ENCODE results near the gene ASB9. TPM values are rescaled to one million over a fixed set of nuclear protein-coding genes. Genes with fewer than 3 reads are reported as not detected.
"Not testable (repeated sequence)": the region's sequence is repeated elsewhere in the genome, so short reads cannot be mapped to it uniquely, and the experiment has no call there.

The ASB9 gene
- total and polyA plus RNA-seq, 2 donors, result 3.3 to 4.9 TPM

DNA sequence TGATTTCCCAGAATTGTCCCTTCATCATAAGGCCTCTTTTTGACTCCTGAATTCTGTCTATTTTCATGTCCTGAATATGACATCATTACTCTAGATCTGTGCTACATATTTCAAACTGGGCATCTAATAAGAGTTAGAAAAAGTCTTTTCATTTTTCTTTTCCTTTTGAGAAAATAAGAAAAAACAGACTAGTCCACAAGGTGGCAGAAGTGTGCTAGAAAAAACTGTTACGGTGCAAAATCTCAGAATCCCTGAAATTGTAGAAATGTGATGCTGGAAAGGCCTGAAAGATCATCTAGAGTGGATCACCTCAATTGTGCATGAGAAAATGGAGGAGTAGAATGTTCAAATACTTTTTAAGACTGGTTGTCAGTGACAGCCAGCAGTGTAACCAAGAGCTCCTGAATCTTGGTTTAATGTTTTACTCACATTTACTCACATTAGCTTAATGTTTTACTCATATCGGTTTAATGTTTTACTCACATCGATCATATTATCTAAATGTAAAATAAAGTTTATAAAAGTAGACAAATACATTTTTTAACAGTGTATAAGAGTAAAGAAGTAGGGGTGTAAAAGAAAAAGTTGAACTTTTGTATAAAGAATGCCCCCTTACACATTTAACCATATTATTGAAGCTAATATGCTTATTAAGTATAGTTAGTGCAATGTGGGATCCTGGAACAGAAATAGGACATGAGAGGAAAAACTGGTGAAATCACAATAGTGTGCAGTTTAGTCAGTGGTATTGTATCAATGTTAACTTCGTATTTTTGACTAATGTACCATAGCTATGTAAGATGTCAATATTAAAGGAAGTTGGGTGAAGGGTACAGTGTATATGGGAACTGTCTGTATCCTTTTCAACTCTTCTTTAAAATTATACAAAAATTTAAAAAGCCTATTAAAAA lies 30.3 kb upstream of the ASB9 start:
- Histone ChIP-seq H3K4me3 (ENCODE audit: low read length in 2 of 2) (no peak overlapping the region), H3K27me3 (ENCODE audit: control insufficient read depth in 2 of 2, insufficient read depth in 1 of 2, low read length in 1 of 2) (no peaks in the 10 kb centered on the region), H3K27ac (ENCODE audit: low read depth in 1 of 2, low read length in 1 of 2) (no peak overlapping the region), H3K36me3 (ENCODE audit: control insufficient read depth in 2 of 2, insufficient read depth in 2 of 2, low read length in 1 of 2) (no peaks in the 10 kb centered on the region), H3K9me3 (ENCODE audit: control insufficient read depth in 2 of 2, insufficient read depth in 1 of 2, low read length in 1 of 2) (no peaks in the 10 kb centered on the region), H3K4me1 (ENCODE audit: control insufficient read depth in 2 of 2, insufficient read depth in 2 of 2, low read length in 2 of 2) (no peaks in the 10 kb centered on the region)
- peak in 4 of 9 donors; percentile 1 to 22 (median 5) for DNase-seq (ENCODE audit: low read depth in 6 of 9, low spot score in 9 of 9)
- WGBS, result 75% methylated on average over 4 of the region's 4 CpGs

- H3K27me3 ChIP-seq (ENCODE audit: control insufficient read depth in 2 of 2, insufficient read depth in 1 of 2, low read length in 1 of 2), result no peaks in the 10 kb centered on the region
- no peak overlapping the region for H3K4me3 ChIP-seq (ENCODE audit: low read length in 2 of 2)
- no peak for DNase-seq (ENCODE audit: low read depth in 6 of 9, low spot score in 9 of 9)
- H3K27ac ChIP-seq (ENCODE audit: low read depth in 1 of 2, low read length in 1 of 2), result no peak overlapping the region
- WGBS, result 95% methylated on average over 3 of the region's 3 CpGs
- no peaks in the 10 kb centered on the region for H3K4me1 ChIP-seq (ENCODE audit: control insufficient read depth in 2 of 2, insufficient read depth in 2 of 2, low read length in 2 of 2)
- H3K36me3 ChIP-seq (ENCODE audit: control insufficient read depth in 2 of 2, insufficient read depth in 2 of 2, low read length in 1 of 2), result no peaks in the 10 kb centered on the region
- no peaks in the 10 kb centered on the region for H3K9me3 ChIP-seq (ENCODE audit: control insufficient read depth in 2 of 2, insufficient read depth in 1 of 2, low read length in 1 of 2)
Observed at GRCh38 chrX:15298780-15299179, 28.9 kb upstream of the ASB9 start.

DNA sequence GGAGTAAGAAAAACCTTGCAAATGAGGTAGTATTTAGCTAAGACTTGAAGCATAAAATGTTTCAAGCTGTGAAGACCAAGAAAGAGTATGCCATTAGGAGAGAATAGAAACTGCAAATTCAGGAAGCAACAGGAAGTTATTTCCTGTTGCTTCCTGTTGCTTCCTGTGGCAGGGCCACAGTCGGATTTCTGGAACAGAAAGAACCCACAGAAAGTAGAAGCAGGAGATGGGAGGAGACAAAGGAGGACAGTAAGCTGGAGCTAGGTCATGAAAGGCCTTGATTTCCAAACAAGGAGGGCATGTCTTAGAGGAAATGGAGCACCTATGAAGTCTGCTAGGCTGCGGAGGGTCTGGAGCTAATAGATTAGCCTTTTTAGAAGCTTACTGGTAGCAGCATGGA lies 28.3 kb upstream of the ASB9 start:
- DNase-seq (ENCODE audit: low read depth in 6 of 9, low spot score in 9 of 9), result no peak
- Histone ChIP-seq H3K27me3 (ENCODE audit: control insufficient read depth in 2 of 2, insufficient read depth in 1 of 2, low read length in 1 of 2) (no peaks in the 10 kb centered on the region), H3K36me3 (ENCODE audit: control insufficient read depth in 2 of 2, insufficient read depth in 2 of 2, low read length in 1 of 2) (no peaks in the 10 kb centered on the region), H3K9me3 (ENCODE audit: control insufficient read depth in 2 of 2, insufficient read depth in 1 of 2, low read length in 1 of 2) (no peaks in the 10 kb centered on the region), H3K4me3 (ENCODE audit: low read length in 2 of 2) (no peak overlapping the region), H3K4me1 (ENCODE audit: control insufficient read depth in 2 of 2, insufficient read depth in 2 of 2, low read length in 2 of 2) (no peaks in the 10 kb centered on the region), H3K27ac (ENCODE audit: low read depth in 1 of 2, low read length in 1 of 2) (no peak overlapping the region)
- 64% methylated on average over 2 of the region's 2 CpGs for WGBS

DNA sequence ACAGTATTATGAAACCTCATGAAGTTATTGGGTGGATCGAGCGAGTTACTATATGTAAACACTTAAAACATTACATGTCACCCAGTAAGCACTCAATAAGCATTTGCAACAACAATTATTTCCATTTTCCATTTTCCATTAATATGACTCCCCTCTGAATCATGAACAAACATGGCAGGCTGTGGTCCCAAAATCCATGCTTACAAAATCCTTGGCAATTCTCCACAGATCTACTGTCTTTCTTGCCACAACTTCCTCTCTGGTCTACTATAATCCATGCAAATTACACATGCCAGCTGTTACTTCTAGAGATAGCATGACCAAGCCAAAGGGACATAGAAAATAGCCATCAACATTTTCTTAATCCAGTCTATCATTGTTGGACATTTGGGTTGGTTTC lies 23.6 kb upstream of the ASB9 start:
- no peaks in the 10 kb centered on the region for H3K4me1 ChIP-seq (ENCODE audit: control insufficient read depth in 2 of 2, insufficient read depth in 2 of 2, low read length in 2 of 2)
- 95% methylated on average over 2 of the region's 2 CpGs for WGBS
- H3K36me3 ChIP-seq (ENCODE audit: control insufficient read depth in 2 of 2, insufficient read depth in 2 of 2, low read length in 1 of 2), result no peaks in the 10 kb centered on the region
- no peaks in the 10 kb centered on the region for H3K9me3 ChIP-seq (ENCODE audit: control insufficient read depth in 2 of 2, insufficient read depth in 1 of 2, low read length in 1 of 2)
- no peak overlapping the region for H3K27ac ChIP-seq (ENCODE audit: low read depth in 1 of 2, low read length in 1 of 2)
- no peak for DNase-seq (ENCODE audit: low read depth in 6 of 9, low spot score in 9 of 9)
- no peaks in the 10 kb centered on the region for H3K27me3 ChIP-seq (ENCODE audit: control insufficient read depth in 2 of 2, insufficient read depth in 1 of 2, low read length in 1 of 2)
- H3K4me3 ChIP-seq (ENCODE audit: low read length in 2 of 2), result no peak overlapping the region

DNA sequence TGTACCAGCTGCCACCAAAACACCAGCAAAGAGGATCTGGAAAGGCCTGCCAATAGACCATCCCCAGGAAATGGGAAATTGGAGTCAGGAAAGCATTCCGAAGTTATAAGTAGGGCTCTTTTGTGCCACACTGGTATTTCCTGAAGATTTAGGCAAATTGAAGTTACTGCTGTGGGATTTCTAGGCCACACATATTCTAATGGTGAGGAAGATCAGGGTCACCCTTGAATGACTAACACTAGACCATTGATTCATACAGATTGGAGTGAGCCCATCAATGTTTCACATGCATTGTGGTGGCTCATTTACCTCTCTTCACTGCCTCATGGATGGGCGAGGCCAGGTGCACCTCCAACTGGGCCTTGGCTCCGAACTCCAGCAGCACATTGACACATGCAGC lies 23.0 kb upstream of the ASB9 start:
- H3K27ac ChIP-seq (ENCODE audit: low read depth in 1 of 2, low read length in 1 of 2), result no peak overlapping the region
- H3K4me3 ChIP-seq (ENCODE audit: low read length in 2 of 2), result no peak overlapping the region
- no peaks in the 10 kb centered on the region for H3K4me1 ChIP-seq (ENCODE audit: control insufficient read depth in 2 of 2, insufficient read depth in 2 of 2, low read length in 2 of 2)
- no peaks in the 10 kb centered on the region for H3K36me3 ChIP-seq (ENCODE audit: control insufficient read depth in 2 of 2, insufficient read depth in 2 of 2, low read length in 1 of 2)
- H3K9me3 ChIP-seq (ENCODE audit: control insufficient read depth in 2 of 2, insufficient read depth in 1 of 2, low read length in 1 of 2), result no peaks in the 10 kb centered on the region
- WGBS, result 93% methylated on average over 3 of the region's 3 CpGs
- no peaks in the 10 kb centered on the region for H3K27me3 ChIP-seq (ENCODE audit: control insufficient read depth in 2 of 2, insufficient read depth in 1 of 2, low read length in 1 of 2)
- DNase-seq (ENCODE audit: low read depth in 6 of 9, low spot score in 9 of 9), result no peak

DNA sequence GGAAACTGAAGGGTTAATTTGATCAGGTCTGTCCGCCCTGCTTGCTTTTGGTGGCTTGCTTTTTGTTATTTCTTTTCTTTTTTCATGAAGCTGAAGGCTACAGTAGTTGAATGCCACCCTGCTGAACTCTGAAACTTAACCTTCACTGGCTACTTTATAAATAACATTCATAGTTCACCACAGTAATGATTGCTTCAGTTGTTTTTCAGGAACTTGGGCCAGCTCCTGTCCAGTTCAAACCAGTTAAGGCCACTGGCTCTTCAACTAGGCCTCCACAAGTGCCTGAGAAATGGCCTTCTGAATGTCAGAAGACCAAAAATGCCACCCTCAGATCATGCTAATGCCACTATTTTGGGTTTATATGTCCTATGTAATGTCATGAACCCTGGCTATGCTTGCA lies 7.7 kb upstream of the ASB9 start:
- no peak for DNase-seq (ENCODE audit: low read depth in 6 of 9, low spot score in 9 of 9)
- peaks cover 0 to 2% of the 10 kb centered on the region in 2 donors for H3K9me3 ChIP-seq (ENCODE audit: control insufficient read depth in 2 of 2, insufficient read depth in 1 of 2, low read length in 1 of 2)
- 88% methylated on average over 1 of the region's 1 CpG for WGBS
- no peaks in the 10 kb centered on the region for H3K27me3 ChIP-seq (ENCODE audit: control insufficient read depth in 2 of 2, insufficient read depth in 1 of 2, low read length in 1 of 2)
- no peak overlapping the region for H3K4me3 ChIP-seq (ENCODE audit: low read length in 2 of 2)
- no peaks in the 10 kb centered on the region for H3K36me3 ChIP-seq (ENCODE audit: control insufficient read depth in 2 of 2, insufficient read depth in 2 of 2, low read length in 1 of 2)
- H3K4me1 ChIP-seq (ENCODE audit: control insufficient read depth in 2 of 2, insufficient read depth in 2 of 2, low read length in 2 of 2), result no peaks in the 10 kb centered on the region
- H3K27ac ChIP-seq (ENCODE audit: low read depth in 1 of 2, low read length in 1 of 2), result no peak overlapping the region

DNA sequence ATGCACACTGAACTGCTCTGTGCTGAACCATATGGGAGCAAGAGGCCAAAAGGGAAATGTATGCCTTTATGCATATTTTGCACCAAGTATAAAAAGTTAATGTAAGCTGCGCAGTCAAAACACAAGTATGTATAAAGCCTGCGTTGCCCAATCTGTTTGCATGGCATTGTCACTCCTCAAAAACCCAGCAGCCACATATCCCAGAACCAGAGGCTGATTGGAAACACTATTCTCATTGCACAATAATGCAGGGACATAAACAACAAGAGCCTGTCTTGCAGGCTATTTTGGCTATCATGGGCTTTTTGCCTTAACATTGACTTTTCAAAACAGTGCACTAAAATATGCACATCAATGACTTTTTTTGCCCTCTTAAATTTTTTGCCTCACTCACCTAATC lies 5.1 kb upstream of the ASB9 start:
- Histone ChIP-seq H3K27me3 (ENCODE audit: control insufficient read depth in 2 of 2, insufficient read depth in 1 of 2, low read length in 1 of 2) (no peaks in the 10 kb centered on the region), H3K9me3 (ENCODE audit: control insufficient read depth in 2 of 2, insufficient read depth in 1 of 2, low read length in 1 of 2) (peaks cover 0 to 2% of the 10 kb centered on the region in 2 donors), H3K36me3 (ENCODE audit: control insufficient read depth in 2 of 2, insufficient read depth in 2 of 2, low read length in 1 of 2) (no peaks in the 10 kb centered on the region), H3K4me1 (ENCODE audit: control insufficient read depth in 2 of 2, insufficient read depth in 2 of 2, low read length in 2 of 2) (no peaks in the 10 kb centered on the region), H3K27ac (ENCODE audit: low read depth in 1 of 2, low read length in 1 of 2) (no peak overlapping the region), H3K4me3 (ENCODE audit: low read length in 2 of 2) (no peak overlapping the region)
- DNase-seq (ENCODE audit: low read depth in 6 of 9, low spot score in 9 of 9), result no peak
- 98% methylated on average over 2 of the region's 2 CpGs for WGBS

DNA sequence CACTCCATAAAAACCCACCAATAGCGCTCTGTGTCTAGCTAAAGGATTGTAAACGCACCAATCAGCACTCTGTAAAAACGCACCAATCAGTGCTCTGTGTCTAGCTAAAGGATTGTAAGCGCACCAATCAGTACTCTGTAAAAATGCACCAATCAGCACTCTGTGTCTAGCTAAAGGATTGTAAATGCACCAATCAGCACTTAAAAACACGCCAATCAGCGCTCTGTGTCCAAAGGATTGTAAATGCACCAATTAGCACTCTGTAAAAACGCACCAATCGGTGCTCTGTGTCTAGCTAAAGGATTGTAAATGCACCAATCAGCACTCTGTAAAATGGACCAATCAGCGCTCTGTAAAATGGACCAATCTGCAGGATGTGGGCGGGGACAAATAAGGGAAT lies 3.4 kb upstream of the ASB9 start:
- not testable (repeated sequence) for H3K4me3 ChIP-seq (ENCODE audit: low read length in 2 of 2); H3K9me3 ChIP-seq (ENCODE audit: control insufficient read depth in 2 of 2, insufficient read depth in 1 of 2, low read length in 1 of 2); H3K27ac ChIP-seq (ENCODE audit: low read depth in 1 of 2, low read length in 1 of 2); H3K36me3 ChIP-seq (ENCODE audit: control insufficient read depth in 2 of 2, insufficient read depth in 2 of 2, low read length in 1 of 2); H3K4me1 ChIP-seq (ENCODE audit: control insufficient read depth in 2 of 2, insufficient read depth in 2 of 2, low read length in 2 of 2); DNase-seq (ENCODE audit: low read depth in 6 of 9, low spot score in 9 of 9); H3K27me3 ChIP-seq (ENCODE audit: control insufficient read depth in 2 of 2, insufficient read depth in 1 of 2, low read length in 1 of 2)
- WGBS, result 97% methylated on average over 10 of the region's 10 CpGs

DNA sequence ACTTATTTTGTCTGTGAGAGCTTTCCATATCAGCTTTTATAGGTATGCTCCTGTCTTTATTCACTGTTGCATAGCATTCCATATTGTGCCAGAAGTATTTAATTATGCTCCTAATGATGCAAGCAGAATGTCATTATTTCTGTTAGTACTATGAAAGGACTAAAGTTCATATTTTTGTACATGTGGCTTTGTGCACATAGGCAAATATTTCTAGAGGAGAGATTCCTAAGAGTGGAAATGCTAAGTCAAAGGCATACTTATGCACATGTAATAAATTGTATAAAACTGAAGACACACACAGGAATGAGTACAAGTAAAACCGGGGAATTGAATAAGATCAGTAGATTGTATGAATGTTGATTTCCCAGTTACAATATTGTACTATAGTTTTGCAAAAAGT lies 1.9 kb upstream of the ASB9 start:
- no peak overlapping the region for H3K27ac ChIP-seq (ENCODE audit: low read depth in 1 of 2, low read length in 1 of 2)
- H3K4me3 ChIP-seq (ENCODE audit: low read length in 2 of 2), result no peak overlapping the region
- WGBS, result 98% methylated on average over 1 of the region's 1 CpG
- H3K36me3 ChIP-seq (ENCODE audit: control insufficient read depth in 2 of 2, insufficient read depth in 2 of 2, low read length in 1 of 2), result no peaks in the 10 kb centered on the region
- peaks cover 0 to 3% of the 10 kb centered on the region in 2 donors for H3K4me1 ChIP-seq (ENCODE audit: control insufficient read depth in 2 of 2, insufficient read depth in 2 of 2, low read length in 2 of 2)
- DNase-seq (ENCODE audit: low read depth in 6 of 9, low spot score in 9 of 9), result no peak
- H3K9me3 ChIP-seq (ENCODE audit: control insufficient read depth in 2 of 2, insufficient read depth in 1 of 2, low read length in 1 of 2), result peaks cover 0 to 2% of the 10 kb centered on the region in 2 donors
- no peaks in the 10 kb centered on the region for H3K27me3 ChIP-seq (ENCODE audit: control insufficient read depth in 2 of 2, insufficient read depth in 1 of 2, low read length in 1 of 2)
